MCF 10A (cell line): ENCODE results near the gene DNM3. TPM values are rescaled to one million over a fixed set of nuclear protein-coding genes. Genes with fewer than 3 reads are reported as not detected.

Experiments used
- BruUV-seq: library from RNA; stranded (reverse); fragments of 400-500 nt; replicated peaks from 2 replicates; lab custom pipeline; 2021; lab: Mats Ljungman, UMichigan
- CTCF ChIA-PET: fragments of 300-600 bp; sonication (Branson Sonifier 250); formaldehyde crosslinking; extraction: SDS; loops from one replicate; lab custom pipeline; 2021; ENCODE audit warnings: antibody characterized with exemption, inconsistent platforms; lab: Yijun Ruan, JAX
- POLR2A ChIA-PET: fragments of 300-600, 350-650 bp; sonication (Branson Sonifier 250); formaldehyde crosslinking; extraction: SDS; loops from one replicate; lab custom pipeline; 2020; ENCODE audit warnings: antibody characterized with exemption, inconsistent platforms; lab: Yijun Ruan, JAX
- DNase-seq: peaks from one replicate; pipeline ENCODE4 v3.0.0-alpha.2; 2018; ENCODE audit not compliant: unreplicated experiment
- H3K27ac Mint-ChIP-seq: one replicate; pipeline ENCODE4 v1.8.0; 2022; ENCODE audit warnings: mild to moderate bottlenecking, low read depth, mixed read lengths; ENCODE audit not compliant: unreplicated experiment
- H3K27me3 Mint-ChIP-seq: one replicate; pipeline ENCODE4 v1.8.0; 2022; ENCODE audit warnings: mixed read lengths; ENCODE audit not compliant: insufficient read depth, unreplicated experiment
- H3K36me3 Mint-ChIP-seq: one replicate; pipeline ENCODE4 v1.8.0; 2022; ENCODE audit warnings: mild to moderate bottlenecking, moderate library complexity, mixed read lengths; ENCODE audit not compliant: insufficient read depth, unreplicated experiment
- H3K4me1 Mint-ChIP-seq: one replicate; pipeline ENCODE4 v1.8.0; 2022; ENCODE audit warnings: mixed read lengths; ENCODE audit not compliant: insufficient read depth, unreplicated experiment
- H3K4me3 Mint-ChIP-seq: one replicate; pipeline ENCODE4 v1.8.0; 2022; ENCODE audit warnings: mild to moderate bottlenecking, moderate library complexity, mixed read lengths; ENCODE audit not compliant: unreplicated experiment
- H3K9me3 Mint-ChIP-seq: one replicate; pipeline ENCODE4 v1.8.0; 2022; ENCODE audit warnings: mixed read lengths; ENCODE audit not compliant: unreplicated experiment
- intact Hi-C: fragments of 100-400 bp; cut with micrococcal nuclease; formaldehyde crosslinking; loops from 2 replicates; pipeline ENCODE4 v1.14.1; 2022
- total RNA-seq: library from RNA; stranded (reverse); gene quantifications from 2 replicates; pipeline ENCODE4 v1.2.3, GENCODE V29; 2022
- TF ChIP-seq, protein P1 (sequence below): fragments of 200-600 bp; IDR thresholded peaks from one replicate; pipeline ENCODE4 v1.8.0; 2022; ENCODE audit warnings: antibody characterized with exemption, mild to moderate bottlenecking; ENCODE audit not compliant: unreplicated experiment

The DNM3 gene
- total RNA-seq, 1 experiment from 2014 or later, result 0.68 TPM

DNA sequence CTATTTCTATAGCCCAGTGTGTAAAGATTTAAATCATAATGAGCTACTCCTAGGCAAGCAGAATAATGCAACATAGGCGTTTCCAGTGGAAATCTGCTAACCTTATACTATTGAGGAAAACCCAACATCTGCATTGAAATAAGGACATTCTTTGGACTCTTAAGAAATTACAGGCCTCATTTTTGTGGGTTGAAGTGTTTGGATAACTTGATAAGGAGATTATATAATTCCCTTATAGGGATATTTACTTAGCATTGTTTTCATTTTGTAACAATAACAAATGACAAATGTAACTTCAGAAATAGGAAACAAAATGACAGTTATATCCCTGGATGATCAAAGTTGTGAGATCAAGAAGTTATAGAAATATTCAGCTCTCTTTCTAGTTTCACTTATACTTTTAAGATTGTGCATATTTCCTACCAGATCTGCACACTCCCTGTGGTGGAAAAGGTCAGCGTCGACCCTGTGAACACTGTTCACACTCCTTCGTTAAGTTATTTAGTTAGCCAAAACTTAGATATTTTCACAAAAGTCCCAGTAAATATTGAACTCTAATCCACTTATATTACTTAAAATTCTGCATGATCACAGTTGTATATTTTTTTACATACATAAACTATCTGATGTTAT, 294.8 kb downstream of the DNM3 start:
- POLR2A ChIA-PET, result no interaction called here
- no peak for DNase-seq
- no peaks in the 10 kb centered on the region for H3K9me3 Mint-ChIP-seq

DNA sequence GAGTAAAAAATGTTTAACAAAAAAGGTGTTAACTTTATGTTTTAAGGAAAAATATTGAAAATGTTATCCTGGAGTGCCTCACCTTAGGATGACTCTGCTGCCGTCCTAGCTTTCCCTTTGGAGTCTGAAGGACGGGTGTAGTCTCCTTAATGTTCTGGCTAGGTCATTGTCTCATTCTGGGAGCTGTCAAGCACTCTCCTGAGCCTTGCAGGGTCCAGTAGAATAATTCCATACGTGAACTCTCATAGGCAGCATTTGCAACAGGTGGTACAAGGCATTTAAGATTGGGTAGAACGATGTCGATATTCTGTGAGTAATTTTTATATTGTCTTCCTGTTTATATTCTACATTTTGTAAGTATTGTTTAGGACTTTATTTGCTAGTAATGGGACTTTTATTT, 295.6 kb downstream of the DNM3 start:
- Mint-ChIP-seq H3K27ac (no peak overlapping the region), H3K36me3 (no peaks in the 10 kb centered on the region), H3K9me3 (no peaks in the 10 kb centered on the region), H3K4me1 (peaks cover 4% of the 10 kb centered on the region), H3K27me3 (no peaks in the 10 kb centered on the region), H3K4me3 (no peak overlapping the region)
- no TSS peak for BruUV-seq
- POLR2A ChIA-PET, result interaction anchor here (0.7 to 0.8 kb wide), 2 partner anchors 11 to 312 kb away, joined by 3 to 4 read pairs; no protein-coding TSS in a partner anchor
- intact Hi-C loops, result no loop called here
- CTCF ChIA-PET, result interaction anchor here (0.5 to 1.4 kb wide), 4 partner anchors 13 to 241 kb away, joined by 3 to 4 read pairs (median 3); no protein-coding TSS in a partner anchor
- TF ChIP-seq, protein P1, sequence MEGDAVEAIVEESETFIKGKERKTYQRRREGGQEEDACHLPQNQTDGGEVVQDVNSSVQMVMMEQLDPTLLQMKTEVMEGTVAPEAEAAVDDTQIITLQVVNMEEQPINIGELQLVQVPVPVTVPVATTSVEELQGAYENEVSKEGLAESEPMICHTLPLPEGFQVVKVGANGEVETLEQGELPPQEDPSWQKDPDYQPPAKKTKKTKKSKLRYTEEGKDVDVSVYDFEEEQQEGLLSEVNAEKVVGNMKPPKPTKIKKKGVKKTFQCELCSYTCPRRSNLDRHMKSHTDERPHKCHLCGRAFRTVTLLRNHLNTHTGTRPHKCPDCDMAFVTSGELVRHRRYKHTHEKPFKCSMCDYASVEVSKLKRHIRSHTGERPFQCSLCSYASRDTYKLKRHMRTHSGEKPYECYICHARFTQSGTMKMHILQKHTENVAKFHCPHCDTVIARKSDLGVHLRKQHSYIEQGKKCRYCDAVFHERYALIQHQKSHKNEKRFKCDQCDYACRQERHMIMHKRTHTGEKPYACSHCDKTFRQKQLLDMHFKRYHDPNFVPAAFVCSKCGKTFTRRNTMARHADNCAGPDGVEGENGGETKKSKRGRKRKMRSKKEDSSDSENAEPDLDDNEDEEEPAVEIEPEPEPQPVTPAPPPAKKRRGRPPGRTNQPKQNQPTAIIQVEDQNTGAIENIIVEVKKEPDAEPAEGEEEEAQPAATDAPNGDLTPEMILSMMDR, result no peak
- DNase-seq, result no peak

More for the DNA sequence above, 294.8 kb downstream of the DNM3 start:
- Mint-ChIP-seq H3K4me3 (no peak overlapping the region), H3K27ac (no peak overlapping the region), H3K27me3 (no peaks in the 10 kb centered on the region), H3K36me3 (no peaks in the 10 kb centered on the region), H3K4me1 (peaks cover 4% of the 10 kb centered on the region)
- CTCF ChIA-PET, result interaction anchor here (0.7 kb wide), 1 partner anchor 185 kb away, joined by 3 read pairs; no protein-coding TSS in a partner anchor
- intact Hi-C loops, result loop anchor here (1.0 kb wide), 1 partner anchor 263 kb away; no protein-coding TSS in a partner anchor
- no TSS peak for BruUV-seq
- TF ChIP-seq, protein P1, result no peak

DNA sequence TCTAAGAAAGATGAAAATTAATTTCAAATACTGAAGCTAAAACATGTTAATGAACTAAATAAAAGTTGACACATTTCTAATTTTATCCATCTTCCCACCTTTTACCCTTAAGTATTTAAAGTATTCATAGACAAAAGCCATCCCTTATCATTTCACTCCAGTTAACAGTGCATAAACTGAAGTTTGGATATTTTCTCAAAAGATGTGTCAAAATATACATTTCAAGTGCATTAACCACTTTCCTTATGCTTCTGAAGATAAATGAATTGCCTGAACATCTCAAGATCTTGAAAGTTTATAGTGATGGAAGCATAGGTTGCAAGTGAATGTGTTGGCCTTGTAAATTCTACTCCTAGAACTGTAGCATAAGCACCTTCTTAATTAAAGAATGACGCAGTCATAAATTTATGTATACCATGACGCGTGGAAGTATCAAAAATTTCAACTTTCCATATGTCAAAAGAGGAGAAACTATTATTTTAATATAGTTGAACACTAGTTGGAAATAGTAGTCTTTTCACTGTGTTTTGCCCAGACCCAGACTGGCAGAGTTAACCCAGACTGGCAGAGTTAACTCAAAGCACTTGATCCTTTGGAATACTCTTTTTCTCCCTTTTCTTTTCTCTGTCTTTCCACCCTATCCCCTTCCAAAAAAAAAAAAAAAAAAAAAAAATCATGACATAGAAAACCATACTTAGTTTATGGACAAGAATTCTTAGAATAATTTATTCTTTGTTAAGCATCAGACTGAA, 296.6 kb downstream of the DNM3 start:
- no TSS peak for BruUV-seq
- intact Hi-C loops, result no loop called here
- DNase-seq, result no peak
- peaks cover 4% of the 10 kb centered on the region for H3K4me1 Mint-ChIP-seq
- ChIA-PET CTCF (interaction anchor here (0.6 to 1.4 kb wide), 4 partner anchors 14 to 221 kb away, joined by 3 to 4 read pairs (median 3); no protein-coding TSS in a partner anchor), POLR2A (interaction anchor here (0.7 to 0.8 kb wide), 3 partner anchors 12 to 311 kb away, joined by 3 to 4 read pairs (median 4); no protein-coding TSS in a partner anchor)
- no peak overlapping the region for H3K4me3 Mint-ChIP-seq
- H3K9me3 Mint-ChIP-seq, result no peaks in the 10 kb centered on the region
- no peaks in the 10 kb centered on the region for H3K27me3 Mint-ChIP-seq
- H3K27ac Mint-ChIP-seq, result no peak overlapping the region
- TF ChIP-seq, protein P1, result no peak
- no peaks in the 10 kb centered on the region for H3K36me3 Mint-ChIP-seq

DNA sequence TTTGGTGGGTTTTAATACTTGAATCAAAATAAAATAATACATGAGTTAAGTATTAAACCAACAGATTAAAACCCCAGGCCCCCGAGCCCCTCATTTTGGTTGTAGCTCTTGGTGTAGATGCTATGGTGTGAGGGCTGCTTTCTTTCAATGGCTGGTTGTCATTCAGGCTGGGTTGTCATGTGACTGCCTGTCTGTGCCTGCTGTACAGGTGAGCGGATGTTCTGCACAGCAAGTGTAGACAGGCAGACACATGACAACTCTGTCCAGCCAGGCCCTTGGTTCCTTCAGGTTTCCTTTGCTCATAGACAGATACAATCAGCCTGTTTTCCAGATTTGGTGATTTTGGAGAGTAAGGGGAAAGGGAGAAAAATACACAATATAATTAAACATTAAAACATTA, 297.3 kb downstream of the DNM3 start:
- no peaks in the 10 kb centered on the region for H3K36me3 Mint-ChIP-seq

More for the DNA sequence above, 297.3 kb downstream of the DNM3 start:
- ChIA-PET CTCF (no interaction called here), POLR2A (interaction anchor here (0.8 kb wide), 1 partner anchor 205 kb away, joined by 4 read pairs; no protein-coding TSS in a partner anchor)
- peak; percentile 49 for DNase-seq
- intact Hi-C loops, result no loop called here
- no peaks in the 10 kb centered on the region for H3K9me3 Mint-ChIP-seq
- TF ChIP-seq, protein P1, result no peak
- peaks cover 10% of the 10 kb centered on the region for H3K4me1 Mint-ChIP-seq
- H3K4me3 Mint-ChIP-seq, result no peak overlapping the region
- BruUV-seq, result no TSS peak
- H3K27ac Mint-ChIP-seq, result no peak overlapping the region
- no peaks in the 10 kb centered on the region for H3K27me3 Mint-ChIP-seq
